HepG2 (cell line): ENCODE results near the gene AP2A2. TPM values are rescaled to one million over a fixed set of nuclear protein-coding genes. Genes with fewer than 3 reads are reported as not detected.

Experiments used
- polyA plus RNA-seq, 8 experiments: library from polyadenylated mRNA; depleted of rRNA in 3 of 8; stranded (reverse) in 7 of 8; unstranded in 1 of 8; fragments of >200 nt; fragmentation: Illumina TruSeq in 4 of 8; extraction: Trizol in 4 of 8; gene quantifications; 2 replicates each; pipeline versions ENCODE4 v1.2.1 to v1.2.3, GENCODE V29; 2011 to 2016; ENCODE audit warnings: low read depth in 4 of 8, missing spikeins in 1 of 8, mixed read lengths in 1 of 8; ENCODE audit not compliant: insufficient read depth in 1 of 8
- total RNA-seq, 5 experiments: library from RNA; depleted of rRNA; stranded (reverse); fragments of >200 nt; fragmentation: Illumina TruSeq; extraction: Trizol; gene quantifications; 2 replicates each; pipeline ENCODE4 v1.2.3, GENCODE V29; 2016; ENCODE audit warnings: low read depth in 1 of 5
- TF ChIP-seq, protein P1 (sequence below): sonication (generic); formaldehyde crosslinking; IDR thresholded peaks from 2 replicates; pipeline ENCODE4 v1.4.0; 2020; ENCODE audit warnings: low read depth, mild to moderate bottlenecking, missing genetic modification reagents
- TF ChIP-seq, protein P2 (sequence below): sonication (generic); formaldehyde crosslinking; IDR thresholded peaks from 2 replicates; pipeline ENCODE4 v1.4.0; 2020; ENCODE audit warnings: missing genetic modification reagents, borderline replicate concordance
- TF ChIP-seq, protein P3 (sequence below): sonication (generic); formaldehyde crosslinking; IDR thresholded peaks from 2 replicates; pipeline ENCODE4 v1.5.0; 2020; ENCODE audit warnings: missing genetic modification reagents
- TF ChIP-seq, protein P4 (sequence below): IDR thresholded peaks from 2 replicates; pipeline ENCODE4 v1.6.1; 2016; ENCODE audit warnings: missing compliant biosample characterization, missing genetic modification reagents, borderline replicate concordance
- TF ChIP-seq, protein P5 (sequence below): sonication (generic); formaldehyde crosslinking; IDR thresholded peaks from 2 replicates; pipeline ENCODE4 v1.5.0; 2020; ENCODE audit warnings: missing genetic modification reagents, mild to moderate bottlenecking, borderline replicate concordance

Gene AP2A2
- total and polyA plus RNA-seq, 2 of the 13 experiments (the other 11 are each of a cell fraction or from before 2014, with no cell fraction given): 25.7 to 75.7 TPM

DNA sequence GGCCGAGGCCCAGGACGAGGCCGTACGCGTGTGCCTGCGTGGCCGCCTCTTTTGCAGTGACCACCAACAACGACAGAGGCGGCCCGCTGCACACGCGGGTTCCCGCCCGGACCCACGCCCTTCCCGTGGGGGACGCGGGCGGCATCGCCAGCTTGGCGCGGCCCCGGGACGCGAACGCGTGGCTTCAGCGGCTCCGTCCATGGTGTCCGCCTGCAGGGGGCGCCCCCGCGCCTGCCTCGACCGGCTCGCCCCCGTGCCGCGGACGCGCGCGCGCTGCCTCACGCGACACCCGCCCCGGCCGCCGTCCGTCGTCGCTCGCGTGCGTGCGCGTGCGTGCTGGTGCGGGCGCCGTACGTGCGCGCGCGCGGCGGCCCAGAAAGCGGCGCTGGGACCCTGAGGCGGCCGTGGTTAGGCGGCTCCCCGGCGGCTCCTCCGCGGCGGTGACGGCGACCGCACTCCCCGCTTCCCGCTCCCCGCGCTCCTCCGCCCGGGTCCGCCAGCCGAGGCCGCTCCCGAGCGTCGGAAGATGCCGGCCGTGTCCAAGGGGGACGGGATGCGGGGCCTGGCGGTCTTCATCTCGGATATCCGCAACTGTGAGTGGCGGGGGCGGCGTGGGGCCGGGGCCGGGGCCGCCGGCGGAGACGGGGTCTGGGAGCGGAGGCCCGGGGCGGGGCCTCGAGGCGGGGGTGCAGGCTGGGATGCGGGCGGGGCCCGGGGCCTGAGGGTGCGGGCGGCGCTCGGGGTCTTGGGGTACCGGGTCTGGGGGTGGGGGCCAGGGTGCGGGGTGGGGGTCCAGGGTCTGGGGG is at the start of gene AP2A2 (continued):
- TF ChIP-seq, protein P1, sequence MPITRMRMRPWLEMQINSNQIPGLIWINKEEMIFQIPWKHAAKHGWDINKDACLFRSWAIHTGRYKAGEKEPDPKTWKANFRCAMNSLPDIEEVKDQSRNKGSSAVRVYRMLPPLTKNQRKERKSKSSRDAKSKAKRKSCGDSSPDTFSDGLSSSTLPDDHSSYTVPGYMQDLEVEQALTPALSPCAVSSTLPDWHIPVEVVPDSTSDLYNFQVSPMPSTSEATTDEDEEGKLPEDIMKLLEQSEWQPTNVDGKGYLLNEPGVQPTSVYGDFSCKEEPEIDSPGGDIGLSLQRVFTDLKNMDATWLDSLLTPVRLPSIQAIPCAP (CRISPR knock-in tag): no peak
- TF ChIP-seq, protein P2, sequence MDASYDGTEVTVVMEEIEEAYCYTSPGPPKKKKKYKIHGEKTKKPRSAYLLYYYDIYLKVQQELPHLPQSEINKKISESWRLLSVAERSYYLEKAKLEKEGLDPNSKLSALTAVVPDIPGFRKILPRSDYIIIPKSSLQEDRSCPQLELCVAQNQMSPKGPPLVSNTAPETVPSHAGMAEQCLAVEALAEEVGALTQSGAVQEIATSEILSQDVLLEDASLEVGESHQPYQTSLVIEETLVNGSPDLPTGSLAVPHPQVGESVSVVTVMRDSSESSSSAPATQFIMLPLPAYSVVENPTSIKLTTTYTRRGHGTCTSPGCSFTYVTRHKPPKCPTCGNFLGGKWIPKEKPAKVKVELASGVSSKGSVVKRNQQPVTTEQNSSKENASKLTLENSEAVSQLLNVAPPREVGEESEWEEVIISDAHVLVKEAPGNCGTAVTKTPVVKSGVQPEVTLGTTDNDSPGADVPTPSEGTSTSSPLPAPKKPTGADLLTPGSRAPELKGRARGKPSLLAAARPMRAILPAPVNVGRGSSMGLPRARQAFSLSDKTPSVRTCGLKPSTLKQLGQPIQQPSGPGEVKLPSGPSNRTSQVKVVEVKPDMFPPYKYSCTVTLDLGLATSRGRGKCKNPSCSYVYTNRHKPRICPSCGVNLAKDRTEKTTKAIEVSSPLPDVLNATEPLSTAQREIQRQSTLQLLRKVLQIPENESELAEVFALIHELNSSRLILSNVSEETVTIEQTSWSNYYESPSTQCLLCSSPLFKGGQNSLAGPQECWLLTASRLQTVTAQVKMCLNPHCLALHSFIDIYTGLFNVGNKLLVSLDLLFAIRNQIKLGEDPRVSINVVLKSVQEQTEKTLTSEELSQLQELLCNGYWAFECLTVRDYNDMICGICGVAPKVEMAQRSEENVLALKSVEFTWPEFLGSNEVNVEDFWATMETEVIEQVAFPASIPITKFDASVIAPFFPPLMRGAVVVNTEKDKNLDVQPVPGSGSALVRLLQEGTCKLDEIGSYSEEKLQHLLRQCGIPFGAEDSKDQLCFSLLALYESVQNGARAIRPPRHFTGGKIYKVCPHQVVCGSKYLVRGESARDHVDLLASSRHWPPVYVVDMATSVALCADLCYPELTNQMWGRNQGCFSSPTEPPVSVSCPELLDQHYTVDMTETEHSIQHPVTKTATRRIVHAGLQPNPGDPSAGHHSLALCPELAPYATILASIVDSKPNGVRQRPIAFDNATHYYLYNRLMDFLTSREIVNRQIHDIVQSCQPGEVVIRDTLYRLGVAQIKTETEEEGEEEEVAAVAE: no peak
- TF ChIP-seq, protein P3, sequence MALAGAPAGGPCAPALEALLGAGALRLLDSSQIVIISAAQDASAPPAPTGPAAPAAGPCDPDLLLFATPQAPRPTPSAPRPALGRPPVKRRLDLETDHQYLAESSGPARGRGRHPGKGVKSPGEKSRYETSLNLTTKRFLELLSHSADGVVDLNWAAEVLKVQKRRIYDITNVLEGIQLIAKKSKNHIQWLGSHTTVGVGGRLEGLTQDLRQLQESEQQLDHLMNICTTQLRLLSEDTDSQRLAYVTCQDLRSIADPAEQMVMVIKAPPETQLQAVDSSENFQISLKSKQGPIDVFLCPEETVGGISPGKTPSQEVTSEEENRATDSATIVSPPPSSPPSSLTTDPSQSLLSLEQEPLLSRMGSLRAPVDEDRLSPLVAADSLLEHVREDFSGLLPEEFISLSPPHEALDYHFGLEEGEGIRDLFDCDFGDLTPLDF (CRISPR knock-in tag): no peak
- TF ChIP-seq, protein P4, sequence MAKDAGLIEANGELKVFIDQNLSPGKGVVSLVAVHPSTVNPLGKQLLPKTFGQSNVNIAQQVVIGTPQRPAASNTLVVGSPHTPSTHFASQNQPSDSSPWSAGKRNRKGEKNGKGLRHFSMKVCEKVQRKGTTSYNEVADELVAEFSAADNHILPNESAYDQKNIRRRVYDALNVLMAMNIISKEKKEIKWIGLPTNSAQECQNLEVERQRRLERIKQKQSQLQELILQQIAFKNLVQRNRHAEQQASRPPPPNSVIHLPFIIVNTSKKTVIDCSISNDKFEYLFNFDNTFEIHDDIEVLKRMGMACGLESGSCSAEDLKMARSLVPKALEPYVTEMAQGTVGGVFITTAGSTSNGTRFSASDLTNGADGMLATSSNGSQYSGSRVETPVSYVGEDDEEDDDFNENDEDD (CRISPR knock-in tag): peak; percentile 50; the same call in 1 of the 2 replicates
- TF ChIP-seq, protein P5, sequence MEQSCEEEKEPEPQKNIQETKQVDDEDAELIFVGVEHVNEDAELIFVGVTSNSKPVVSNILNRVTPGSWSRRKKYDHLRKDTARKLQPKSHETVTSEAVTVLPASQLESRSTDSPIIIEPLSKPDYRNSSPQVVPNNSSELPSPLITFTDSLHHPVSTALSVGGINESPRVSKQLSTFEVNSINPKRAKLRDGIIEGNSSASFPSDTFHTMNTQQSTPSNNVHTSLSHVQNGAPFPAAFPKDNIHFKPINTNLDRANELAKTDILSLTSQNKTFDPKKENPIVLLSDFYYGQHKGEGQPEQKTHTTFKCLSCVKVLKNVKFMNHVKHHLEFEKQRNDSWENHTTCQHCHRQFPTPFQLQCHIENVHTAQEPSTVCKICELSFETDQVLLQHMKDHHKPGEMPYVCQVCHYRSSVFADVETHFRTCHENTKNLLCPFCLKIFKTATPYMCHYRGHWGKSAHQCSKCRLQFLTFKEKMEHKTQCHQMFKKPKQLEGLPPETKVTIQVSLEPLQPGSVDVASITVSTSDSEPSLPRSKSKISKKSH: no peak
- TF ChIP-seq, all 625 proteins: peak for 110
